ENCODE results near the gene HPSE2.
A peak's percentile ranks its signal among the peaks of the same experiment; 100 is the strongest.
"Not testable (repeated sequence)": the region's sequence is repeated elsewhere in the genome, so short reads cannot be mapped to it uniquely, and the experiment has no call there.

HPSE2 gene

DNA sequence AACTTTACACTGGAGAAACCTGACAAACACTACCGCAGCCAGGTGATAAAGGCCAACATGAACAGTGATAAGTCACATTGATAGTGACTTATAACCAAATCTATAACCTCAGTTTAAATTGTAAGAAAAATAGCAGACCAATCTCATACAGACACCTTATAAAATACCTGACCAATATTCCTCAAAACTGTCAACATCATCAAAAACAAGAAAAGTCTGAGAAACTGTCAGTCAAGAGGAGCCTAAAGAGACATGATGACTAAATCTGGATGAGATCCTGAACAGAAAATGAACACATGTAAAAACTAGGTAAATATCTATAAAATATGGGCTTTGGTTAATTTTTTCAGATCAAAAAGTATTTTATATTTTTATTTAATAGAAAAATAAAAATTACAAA is 233.3 kb downstream of the HPSE2 start:
- Mint-ChIP-seq H3K27me3 (no peaks in the 10 kb centered on the region), H3K27ac (no peak overlapping the region), H3K36me3 (no peaks in the 10 kb centered on the region), H3K4me1 (no peaks in the 10 kb centered on the region), H3K4me3 (no peak overlapping the region), H3K9me3 (peaks cover 24% of the 10 kb centered on the region)
- ATAC-seq = no peak

DNA sequence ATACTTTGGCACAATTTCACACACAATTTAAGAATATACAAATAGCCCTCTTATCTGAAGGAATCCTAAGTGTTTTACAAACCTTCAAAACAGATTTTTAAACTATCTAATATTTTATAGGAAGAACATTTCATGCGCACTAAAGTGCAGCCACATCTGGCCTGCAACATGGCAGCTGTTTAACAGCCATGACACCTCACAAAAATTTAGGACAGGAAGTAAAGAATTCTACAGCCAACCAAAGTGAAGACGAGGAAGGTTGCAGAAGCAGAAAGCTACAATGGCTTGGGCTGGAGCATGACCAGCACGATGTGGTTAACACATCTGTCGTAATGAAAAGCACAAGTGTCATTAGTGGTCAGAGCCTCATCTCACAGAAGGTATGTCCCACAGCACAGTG is 238.1 kb downstream of the HPSE2 start:
- H3K9me3 Mint-ChIP-seq = peaks cover 4% of the 10 kb centered on the region
- ATAC-seq = no peak
- H3K4me1 Mint-ChIP-seq = no peaks in the 10 kb centered on the region

DNA sequence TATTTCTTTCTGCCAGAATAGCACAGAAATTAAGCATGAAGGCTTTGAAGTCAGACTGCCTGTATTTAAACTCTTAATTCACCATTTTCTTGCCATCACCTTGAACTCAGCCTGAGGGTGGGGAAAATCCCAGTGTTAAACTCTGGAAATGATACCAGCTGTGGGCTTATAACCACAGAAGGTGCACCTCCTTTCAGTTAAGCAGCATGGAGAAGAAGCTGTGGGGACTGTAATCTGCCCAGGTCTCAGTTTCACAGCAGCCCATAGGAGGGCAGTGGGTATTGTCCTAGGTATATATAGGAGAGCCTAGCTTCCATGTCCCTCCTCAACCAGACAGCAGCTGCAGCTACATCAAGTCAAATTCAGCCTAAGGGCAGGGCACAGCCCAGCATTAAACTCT is 241.6 kb downstream of the HPSE2 start:
- Mint-ChIP-seq H3K36me3 (no peaks in the 10 kb centered on the region), H3K27ac (no peak overlapping the region), H3K27me3 (no peaks in the 10 kb centered on the region), H3K4me3 (no peak overlapping the region), H3K4me1 (no peaks in the 10 kb centered on the region), H3K9me3 (peaks cover 4% of the 10 kb centered on the region)
- peak; percentile 34 for ATAC-seq

More for the DNA sequence above, 238.1 kb downstream of the HPSE2 start:
- Mint-ChIP-seq H3K36me3 (no peaks in the 10 kb centered on the region), H3K4me3 (no peak overlapping the region), H3K27me3 (no peaks in the 10 kb centered on the region), H3K27ac (no peak overlapping the region)

DNA sequence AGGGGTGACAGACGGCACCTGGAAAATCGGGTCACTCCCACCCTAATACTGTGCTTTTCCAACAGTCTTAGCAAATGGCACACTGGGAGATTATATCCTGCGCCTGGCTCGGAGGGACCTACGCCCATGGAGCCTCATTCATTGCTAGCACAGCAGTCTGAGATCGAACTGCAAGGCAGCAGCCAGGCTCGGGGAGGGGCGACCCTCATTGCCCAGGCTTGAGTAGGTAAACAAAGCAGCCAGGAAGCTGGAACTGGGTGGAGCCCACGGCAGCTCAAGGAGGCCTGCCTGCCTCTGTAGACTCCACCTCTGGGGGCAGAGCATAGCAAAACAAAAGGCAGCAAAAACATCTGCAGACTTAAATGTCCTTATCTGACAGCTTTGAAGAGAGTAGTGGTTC is 251.9 kb downstream of the HPSE2 start:
- not testable (repeated sequence) for H3K4me1 Mint-ChIP-seq, H3K4me3 Mint-ChIP-seq, H3K27ac Mint-ChIP-seq, H3K36me3 Mint-ChIP-seq, ATAC-seq, H3K9me3 Mint-ChIP-seq
- H3K27me3 Mint-ChIP-seq = peaks cover 11% of the 10 kb centered on the region

DNA sequence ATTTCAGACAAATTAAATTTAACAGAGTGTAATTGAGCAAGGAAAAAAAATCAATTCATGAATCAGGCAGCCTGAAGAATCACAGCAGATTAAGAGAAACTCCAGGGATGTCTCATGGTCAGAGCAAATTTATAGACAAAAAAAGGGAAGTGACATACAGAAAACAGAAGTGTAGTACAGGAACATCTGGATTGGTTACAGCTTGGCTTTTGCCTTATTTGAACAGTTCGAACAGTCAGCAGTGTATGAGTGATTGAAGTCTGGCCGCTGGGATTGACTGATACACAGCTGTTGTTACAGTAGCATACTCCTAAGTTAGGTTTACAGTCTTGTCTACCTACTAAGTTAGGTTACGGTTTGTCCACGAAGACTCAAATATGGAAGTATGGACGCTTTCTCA is 255.3 kb downstream of the HPSE2 start:
- no peak overlapping the region for H3K4me3 Mint-ChIP-seq
- H3K4me1 Mint-ChIP-seq = no peaks in the 10 kb centered on the region
- peaks cover 11% of the 10 kb centered on the region for H3K27me3 Mint-ChIP-seq
- H3K9me3 Mint-ChIP-seq = peaks cover 9% of the 10 kb centered on the region
- no peaks in the 10 kb centered on the region for H3K36me3 Mint-ChIP-seq
- no peak overlapping the region for H3K27ac Mint-ChIP-seq
- no peak for ATAC-seq

DNA sequence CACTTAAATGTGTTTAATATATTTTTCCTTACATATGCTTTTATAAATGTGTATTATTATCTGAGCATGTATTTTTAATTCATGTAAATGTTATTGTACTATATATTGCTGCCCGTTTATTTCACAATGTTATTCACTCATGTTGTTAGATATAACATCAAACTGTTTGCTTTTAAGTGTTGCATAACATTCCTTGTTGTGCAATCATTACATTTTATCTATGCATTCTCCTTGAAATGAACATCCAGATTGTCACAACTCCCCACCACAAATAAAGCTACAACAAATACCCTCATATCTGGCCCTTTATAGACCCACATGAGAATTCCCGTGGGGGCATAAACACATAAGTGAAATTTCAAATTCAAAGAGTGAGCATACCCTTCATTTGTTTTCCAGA is 264.2 kb downstream of the HPSE2 start:
- no peak overlapping the region for H3K4me3 Mint-ChIP-seq
- peaks cover 12% of the 10 kb centered on the region for H3K27me3 Mint-ChIP-seq
- H3K36me3 Mint-ChIP-seq = no peaks in the 10 kb centered on the region
- no peaks in the 10 kb centered on the region for H3K4me1 Mint-ChIP-seq
- no peak overlapping the region for H3K27ac Mint-ChIP-seq
- H3K9me3 Mint-ChIP-seq = no peaks in the 10 kb centered on the region
- ATAC-seq = no peak

DNA sequence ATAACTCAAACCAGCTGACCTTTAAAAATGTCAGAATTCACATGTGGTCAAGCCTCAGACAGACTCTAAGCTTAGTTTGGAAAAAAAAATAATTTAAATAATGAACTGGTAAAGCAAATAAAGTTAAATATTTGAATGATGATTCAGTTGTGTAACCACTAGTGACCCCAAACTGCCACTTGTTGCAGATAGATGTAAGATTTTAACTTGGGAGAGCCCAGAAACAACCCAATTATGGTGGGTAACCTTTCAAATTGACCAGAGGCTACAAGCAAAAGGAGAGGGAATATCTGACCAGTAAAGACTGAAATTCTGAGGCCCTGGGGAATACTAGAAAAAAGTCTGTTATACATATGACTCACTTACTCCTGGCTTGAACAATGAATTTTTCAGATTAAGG is 268.1 kb downstream of the HPSE2 start:
- Mint-ChIP-seq H3K4me1 (no peaks in the 10 kb centered on the region), H3K36me3 (no peaks in the 10 kb centered on the region), H3K27ac (no peak overlapping the region), H3K4me3 (no peak overlapping the region), H3K27me3 (peaks cover 12% of the 10 kb centered on the region), H3K9me3 (no peaks in the 10 kb centered on the region)
- no peak for ATAC-seq

DNA sequence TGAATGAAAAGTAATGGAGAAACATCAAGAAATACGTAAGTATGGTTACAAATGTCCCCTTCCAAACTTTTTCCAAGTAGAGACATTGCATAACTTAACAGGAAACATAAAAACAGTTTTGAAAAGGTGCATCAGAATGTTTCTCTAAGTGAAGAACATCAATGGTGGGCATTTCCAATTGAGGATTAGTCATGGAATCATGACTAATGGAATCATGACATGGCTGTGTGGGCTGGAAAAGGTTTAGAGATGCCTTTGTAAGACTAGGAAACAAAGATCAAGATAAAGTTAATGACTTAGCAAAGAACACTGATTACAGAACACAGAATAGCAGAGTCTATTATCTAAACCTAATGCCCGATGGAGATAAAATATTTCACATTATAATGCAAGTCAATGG is 272.0 kb downstream of the HPSE2 start:
- Mint-ChIP-seq H3K36me3 (no peaks in the 10 kb centered on the region), H3K4me1 (no peaks in the 10 kb centered on the region), H3K27ac (no peak overlapping the region), H3K9me3 (no peaks in the 10 kb centered on the region), H3K4me3 (no peak overlapping the region), H3K27me3 (no peaks in the 10 kb centered on the region)
- ATAC-seq = no peak

DNA sequence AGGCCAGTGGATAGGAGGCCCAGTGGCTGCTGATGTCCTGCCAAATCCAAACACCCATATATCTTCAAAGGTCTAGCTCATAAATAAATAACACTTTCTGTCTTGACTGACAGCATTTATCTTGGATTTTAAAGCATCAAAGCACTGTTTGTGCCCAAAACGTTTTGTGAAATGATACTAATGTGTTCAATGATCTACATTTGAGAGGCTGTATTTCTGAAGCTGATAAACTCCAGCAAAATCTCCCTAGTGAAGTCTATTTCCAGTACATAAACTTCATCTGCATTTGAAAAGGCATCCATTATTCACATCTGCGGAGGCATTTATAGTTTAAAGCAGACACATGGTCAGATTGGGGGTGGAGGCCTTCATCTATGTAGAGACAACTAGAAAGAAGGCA is 276.3 kb downstream of the HPSE2 start:
- no peaks in the 10 kb centered on the region for H3K36me3 Mint-ChIP-seq
- no peaks in the 10 kb centered on the region for H3K27me3 Mint-ChIP-seq

DNA sequence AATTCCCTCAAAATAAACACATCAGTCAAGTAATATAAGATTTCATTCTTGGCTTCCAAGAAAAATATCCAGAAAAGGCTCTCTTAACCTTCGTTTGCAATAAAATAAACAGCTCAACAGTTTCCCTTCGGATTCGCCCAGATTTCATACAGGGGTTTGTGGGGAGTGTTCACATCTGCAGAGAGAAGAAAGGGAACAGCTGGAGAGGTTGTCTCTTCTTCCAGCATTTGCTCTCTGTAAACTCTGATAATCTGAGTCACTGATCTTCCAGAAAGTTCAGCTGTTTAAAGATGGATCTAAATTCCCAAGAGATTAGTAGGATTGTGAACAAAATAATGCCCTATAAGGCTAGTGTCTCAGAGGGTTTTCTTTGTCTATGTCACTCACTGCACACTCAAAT is 277.9 kb downstream of the HPSE2 start:
- Mint-ChIP-seq H3K9me3 (no peaks in the 10 kb centered on the region), H3K27ac (no peak overlapping the region), H3K36me3 (no peaks in the 10 kb centered on the region), H3K27me3 (no peaks in the 10 kb centered on the region), H3K4me1 (no peaks in the 10 kb centered on the region), H3K4me3 (no peak overlapping the region)
- ATAC-seq = no peak

More for the DNA sequence above, 276.3 kb downstream of the HPSE2 start:
- Mint-ChIP-seq H3K9me3 (no peaks in the 10 kb centered on the region), H3K4me3 (no peak overlapping the region), H3K4me1 (no peaks in the 10 kb centered on the region), H3K27ac (no peak overlapping the region)
- ATAC-seq = no peak

DNA sequence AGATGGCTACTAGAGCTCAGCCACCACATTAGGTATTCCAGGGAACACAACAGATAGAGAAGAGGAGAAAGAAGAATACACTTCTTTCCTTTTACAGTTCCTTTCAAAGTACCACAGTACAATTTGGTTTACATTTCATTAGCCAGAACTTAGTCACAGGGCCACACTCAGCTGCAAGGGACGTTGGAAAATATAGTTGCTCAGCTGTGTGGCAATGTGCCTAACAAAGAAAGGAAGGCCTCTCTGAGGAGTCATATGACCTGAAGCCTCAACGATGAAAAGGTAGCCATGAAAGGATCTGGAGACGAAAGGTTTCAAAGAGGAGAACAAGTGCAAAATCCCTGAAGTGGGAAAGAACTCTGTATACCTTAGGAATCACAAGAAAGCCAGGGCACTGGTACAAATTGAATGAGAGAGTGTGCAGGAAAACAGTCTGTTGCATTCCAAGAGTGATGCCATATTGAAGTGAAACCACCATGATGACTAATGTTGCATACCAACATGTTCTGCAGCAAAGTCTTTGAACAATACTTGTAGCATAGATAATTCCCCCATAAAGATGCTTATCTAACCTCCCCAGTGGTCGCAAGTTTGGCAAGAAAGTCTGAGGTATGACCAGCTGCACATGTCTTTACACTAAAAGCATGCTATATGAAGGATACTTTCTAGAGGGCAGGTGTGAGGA is 278.9 kb downstream of the HPSE2 start:
- H3K36me3 Mint-ChIP-seq = no peaks in the 10 kb centered on the region
- no peak overlapping the region for H3K4me3 Mint-ChIP-seq
- H3K27me3 Mint-ChIP-seq = no peaks in the 10 kb centered on the region
- no peaks in the 10 kb centered on the region for H3K4me1 Mint-ChIP-seq
- H3K27ac Mint-ChIP-seq = no peak overlapping the region
- H3K9me3 Mint-ChIP-seq = no peaks in the 10 kb centered on the region
- no peak for ATAC-seq

DNA sequence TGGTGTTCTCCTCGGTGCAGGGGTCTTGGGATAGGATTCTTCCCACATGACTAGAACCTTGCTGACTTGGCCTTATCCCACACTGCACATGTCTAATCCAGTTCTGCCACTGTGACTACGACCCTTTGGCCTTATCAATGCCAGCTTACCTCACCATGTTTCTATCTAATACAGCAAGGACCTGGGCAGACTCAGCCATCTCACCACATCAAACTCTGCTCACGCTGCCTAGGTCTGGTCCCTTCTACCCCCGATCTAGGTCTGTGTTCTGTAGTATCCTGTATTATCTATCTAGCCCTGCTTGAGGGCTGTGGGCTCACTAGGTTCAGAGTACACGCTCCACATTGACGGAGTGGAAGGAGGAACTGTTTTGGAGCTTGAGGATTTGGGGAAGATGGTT is 282.4 kb downstream of the HPSE2 start:
- Mint-ChIP-seq H3K36me3 (no peaks in the 10 kb centered on the region), H3K27ac (no peak overlapping the region), H3K27me3 (no peaks in the 10 kb centered on the region)

DNA sequence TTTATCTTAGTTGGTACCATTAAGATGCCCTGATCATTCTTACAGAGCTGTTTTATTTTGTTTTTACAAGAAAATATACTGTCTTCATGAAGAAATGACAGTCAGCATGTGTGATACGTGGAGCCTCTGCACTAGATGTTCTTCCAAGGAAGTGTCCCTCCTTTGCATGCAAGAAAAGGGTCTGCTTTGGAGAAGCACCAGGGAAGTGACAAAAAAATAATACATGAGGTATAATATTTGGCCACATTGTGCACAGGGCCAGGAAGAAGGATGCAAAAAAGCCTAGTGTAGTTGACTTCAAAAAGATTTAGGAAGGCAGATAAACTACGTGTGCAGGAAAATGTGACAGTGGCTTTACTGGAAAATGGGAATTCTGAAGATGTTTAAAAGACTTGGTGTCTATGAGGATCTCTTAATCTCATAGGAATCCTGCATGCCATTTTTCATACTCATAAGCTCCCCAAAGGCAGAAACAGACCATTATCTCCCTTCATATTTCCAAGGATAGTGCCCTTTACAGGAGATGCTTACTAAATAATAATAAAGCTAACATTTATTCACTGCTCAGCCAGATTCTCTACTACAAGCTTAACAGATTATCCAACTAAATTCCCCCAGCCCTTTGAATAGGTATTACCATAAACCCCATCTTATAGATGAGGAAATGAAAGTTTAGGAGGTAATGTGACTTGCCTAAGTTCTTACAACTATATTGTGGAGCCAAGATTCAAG is 284.2 kb downstream of the HPSE2 start:
- H3K4me1 Mint-ChIP-seq = no peaks in the 10 kb centered on the region
- H3K27ac Mint-ChIP-seq = no peak overlapping the region
- no peaks in the 10 kb centered on the region for H3K36me3 Mint-ChIP-seq
- no peak for ATAC-seq
- no peaks in the 10 kb centered on the region for H3K27me3 Mint-ChIP-seq
- no peak overlapping the region for H3K4me3 Mint-ChIP-seq
- H3K9me3 Mint-ChIP-seq = peaks cover 3% of the 10 kb centered on the region

More for the DNA sequence above, 282.4 kb downstream of the HPSE2 start:
- no peak overlapping the region for H3K4me3 Mint-ChIP-seq
- H3K9me3 Mint-ChIP-seq = no peaks in the 10 kb centered on the region
- ATAC-seq = no peak
- no peaks in the 10 kb centered on the region for H3K4me1 Mint-ChIP-seq

DNA sequence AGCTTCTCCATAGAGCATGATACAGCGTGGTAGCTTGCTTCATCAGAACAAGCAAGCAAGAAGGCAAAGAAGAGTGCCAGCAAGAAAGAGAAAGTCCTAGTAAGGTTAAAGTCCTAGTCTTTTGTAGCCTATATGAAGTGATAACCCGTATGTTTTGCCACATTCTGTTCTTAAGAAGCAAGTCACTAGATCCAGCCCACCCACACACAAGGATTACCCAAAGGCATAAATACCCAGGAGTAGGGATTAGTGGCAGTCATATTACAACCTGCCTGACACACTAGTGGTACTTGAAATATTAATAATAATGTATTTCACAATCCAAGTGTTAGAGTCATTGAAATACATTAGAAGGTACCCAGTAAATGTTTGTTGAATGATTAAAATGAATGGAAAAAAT is 285.5 kb downstream of the HPSE2 start:
- Mint-ChIP-seq H3K27ac (no peak overlapping the region), H3K36me3 (no peaks in the 10 kb centered on the region), H3K4me3 (no peak overlapping the region), H3K9me3 (peaks cover 3% of the 10 kb centered on the region), H3K4me1 (no peaks in the 10 kb centered on the region), H3K27me3 (no peaks in the 10 kb centered on the region)
- ATAC-seq = no peak

DNA sequence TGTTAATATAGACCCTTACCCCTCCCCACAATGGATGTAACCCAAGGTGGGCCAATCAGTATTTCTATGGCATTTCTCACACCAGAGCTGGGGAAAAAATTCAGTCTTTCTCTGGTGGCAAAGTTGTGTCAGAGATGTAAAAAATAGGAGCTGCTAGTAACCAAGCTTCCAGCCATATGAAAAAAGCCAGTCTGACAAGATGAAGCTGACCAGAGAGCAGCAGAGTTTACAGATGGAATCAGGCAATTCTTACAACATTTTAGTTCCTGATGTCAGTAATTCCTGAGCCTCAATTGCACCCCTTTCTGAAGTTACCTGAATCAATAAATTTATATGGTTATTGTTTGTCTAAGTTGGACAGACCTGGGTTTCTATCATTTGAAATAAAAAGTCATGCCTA is 286.3 kb downstream of the HPSE2 start:
- Mint-ChIP-seq H3K9me3 (peaks cover 6% of the 10 kb centered on the region), H3K4me1 (no peaks in the 10 kb centered on the region), H3K4me3 (no peak overlapping the region), H3K27me3 (no peaks in the 10 kb centered on the region), H3K27ac (no peak overlapping the region), H3K36me3 (no peaks in the 10 kb centered on the region)
- ATAC-seq = no peak

DNA sequence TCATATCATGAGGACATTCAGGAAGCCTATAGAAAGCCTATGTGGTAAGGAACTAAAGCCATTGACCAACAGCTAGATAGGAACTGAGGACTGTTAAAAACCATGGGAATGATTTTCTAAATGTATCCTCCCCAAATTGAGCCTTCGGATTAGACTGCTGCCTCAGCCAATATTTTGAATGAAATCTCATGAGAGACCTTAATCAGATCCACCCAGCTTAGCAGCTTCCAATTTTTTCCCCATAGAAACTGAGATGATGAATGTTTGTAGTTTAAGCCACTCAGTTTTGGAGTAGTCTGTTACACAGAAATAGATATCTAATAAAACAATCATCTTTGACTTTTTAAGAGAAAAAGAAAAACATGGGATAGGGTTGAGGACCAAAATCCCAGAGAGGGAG is 292.0 kb downstream of the HPSE2 start:
- Mint-ChIP-seq H3K27me3 (peaks cover 11% of the 10 kb centered on the region), H3K27ac (no peak overlapping the region), H3K9me3 (peaks cover 9% of the 10 kb centered on the region), H3K4me1 (no peaks in the 10 kb centered on the region), H3K4me3 (no peak overlapping the region), H3K36me3 (no peaks in the 10 kb centered on the region)
- no peak for ATAC-seq
